HG02870 (cell line): ENCODE results near the gene ANGPTL3.
"Not testable (repeated sequence)": the region's sequence is repeated elsewhere in the genome, so short reads cannot be mapped to it uniquely, and the experiment has no call there.

Experiments
- ATAC-seq: cut with Tn5 transposase; IDR thresholded peaks from one replicate; pipeline ENCODE4 v1.9.1; 2021; ENCODE audit warnings: mild to moderate bottlenecking, moderate library complexity; ENCODE audit not compliant: unreplicated experiment

ANGPTL3 gene, protein sequence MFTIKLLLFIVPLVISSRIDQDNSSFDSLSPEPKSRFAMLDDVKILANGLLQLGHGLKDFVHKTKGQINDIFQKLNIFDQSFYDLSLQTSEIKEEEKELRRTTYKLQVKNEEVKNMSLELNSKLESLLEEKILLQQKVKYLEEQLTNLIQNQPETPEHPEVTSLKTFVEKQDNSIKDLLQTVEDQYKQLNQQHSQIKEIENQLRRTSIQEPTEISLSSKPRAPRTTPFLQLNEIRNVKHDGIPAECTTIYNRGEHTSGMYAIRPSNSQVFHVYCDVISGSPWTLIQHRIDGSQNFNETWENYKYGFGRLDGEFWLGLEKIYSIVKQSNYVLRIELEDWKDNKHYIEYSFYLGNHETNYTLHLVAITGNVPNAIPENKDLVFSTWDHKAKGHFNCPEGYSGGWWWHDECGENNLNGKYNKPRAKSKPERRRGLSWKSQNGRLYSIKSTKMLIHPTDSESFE

GRCh38 chr1:62597281-62597680 is at the start of gene ANGPTL3:
Gene ANGPTL3, plus strand, starts transcription at chr1:62597520. Its CDS starts 47 bp downstream, at chr1:62597567.
- no peak for ATAC-seq

GRCh38 chr1:62561306-62561705 is 36.0 kb upstream of the ANGPTL3 start:
- ATAC-seq = no peak

GRCh38 chr1:62567182-62567581 is 30.1 kb upstream of the ANGPTL3 start:
- not testable (repeated sequence) for ATAC-seq

- not testable (repeated sequence) for ATAC-seq
Observed at GRCh38 chr1:62567926-62568325, 29.4 kb upstream of the ANGPTL3 start.

DNA sequence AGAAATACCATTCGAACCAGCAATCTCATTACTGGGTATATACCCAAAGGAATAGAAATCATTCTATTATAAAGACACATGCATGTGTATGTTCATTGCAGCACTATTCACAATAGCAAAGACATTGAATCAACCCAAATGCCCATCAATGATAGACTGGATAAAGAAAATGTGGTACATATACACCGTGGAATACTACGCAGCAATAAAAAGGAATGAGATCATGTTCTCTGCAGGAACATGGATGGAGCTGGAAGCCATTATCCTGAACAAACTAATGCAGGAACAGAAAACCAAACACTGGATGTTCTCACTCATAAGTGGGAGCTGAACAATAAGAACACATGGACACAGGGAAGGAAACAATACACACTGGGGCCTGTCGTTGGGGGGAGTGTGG is 25.8 kb upstream of the ANGPTL3 start:
- ATAC-seq = not testable (repeated sequence)

DNA sequence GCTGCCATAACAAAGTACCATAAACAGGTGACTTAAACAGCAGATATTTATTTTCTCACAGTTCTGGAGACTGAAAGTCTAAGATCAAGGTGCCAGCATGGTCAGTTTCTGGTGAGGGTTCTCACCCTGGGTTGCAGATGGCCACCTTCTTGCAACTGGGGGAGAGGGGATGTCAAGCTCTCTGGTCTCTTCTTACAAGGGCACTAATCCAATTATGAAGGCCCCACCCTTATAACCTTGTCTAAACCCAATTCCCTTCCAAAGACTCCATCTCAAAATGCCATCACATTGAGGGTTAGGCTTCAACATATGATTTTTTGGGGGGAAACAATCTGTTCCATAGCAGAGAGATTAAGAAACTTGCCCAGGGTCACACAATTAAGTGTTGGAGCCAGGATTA is 24.8 kb upstream of the ANGPTL3 start:
- ATAC-seq = no peak

GRCh38 chr1:62573675-62574074 is 23.6 kb upstream of the ANGPTL3 start:
- no peak for ATAC-seq

DNA sequence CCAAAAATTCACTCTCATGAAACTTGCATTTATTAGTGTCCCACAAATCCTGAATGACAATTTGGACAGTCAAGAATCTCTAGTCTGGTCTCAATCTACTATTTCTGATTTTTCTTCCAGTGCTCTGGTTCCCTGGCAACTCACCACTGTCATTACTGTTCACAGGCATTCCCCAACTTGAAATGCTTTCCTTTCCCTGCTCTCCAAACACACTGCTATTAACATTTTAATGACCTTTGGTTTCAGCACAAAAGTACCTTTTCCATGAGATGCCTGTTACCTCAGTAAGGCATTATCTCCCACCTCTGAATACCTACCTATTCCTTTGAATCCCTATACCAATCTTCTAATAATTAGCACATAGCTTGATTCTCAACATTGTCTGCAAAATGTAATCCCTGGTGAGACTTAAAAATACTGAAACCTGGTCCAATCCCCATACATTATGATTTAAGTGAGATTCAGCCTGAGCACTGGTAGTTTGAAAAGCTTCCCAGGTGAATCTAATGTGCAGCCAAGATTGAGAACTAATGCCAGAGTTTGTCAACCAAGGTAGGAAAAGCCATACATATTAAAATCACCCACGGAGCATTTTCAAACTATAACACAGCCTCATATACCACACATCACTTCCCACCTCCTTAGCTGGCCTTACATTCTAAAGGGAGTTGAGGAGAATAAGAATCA is 11.7 kb upstream of the ANGPTL3 start:
- no peak for ATAC-seq

DNA sequence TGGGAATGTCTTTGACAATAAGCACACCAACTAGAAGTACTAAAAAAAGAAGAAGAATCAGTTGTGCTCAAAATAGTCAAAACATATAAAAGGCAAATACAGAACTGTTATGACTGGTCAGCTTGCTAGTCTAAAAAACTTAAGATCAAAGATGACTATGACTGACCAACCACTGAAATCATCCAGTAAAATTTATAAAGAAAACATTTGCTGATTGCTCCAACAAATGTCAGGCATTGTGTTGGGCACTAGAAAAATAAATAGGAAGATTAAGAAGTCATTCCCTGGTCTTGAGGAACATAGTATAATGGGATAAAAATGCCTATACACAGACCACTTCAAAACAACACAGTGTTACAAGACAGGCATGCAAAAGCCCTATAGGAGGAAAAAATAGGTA is 9.3 kb upstream of the ANGPTL3 start:
- ATAC-seq = no peak

GRCh38 chr1:62589321-62589720 is 8.0 kb upstream of the ANGPTL3 start:
- ATAC-seq = no peak

- ATAC-seq = no peak
Observed at GRCh38 chr1:62590255-62590969, 6.9 kb upstream of the ANGPTL3 start.

DNA sequence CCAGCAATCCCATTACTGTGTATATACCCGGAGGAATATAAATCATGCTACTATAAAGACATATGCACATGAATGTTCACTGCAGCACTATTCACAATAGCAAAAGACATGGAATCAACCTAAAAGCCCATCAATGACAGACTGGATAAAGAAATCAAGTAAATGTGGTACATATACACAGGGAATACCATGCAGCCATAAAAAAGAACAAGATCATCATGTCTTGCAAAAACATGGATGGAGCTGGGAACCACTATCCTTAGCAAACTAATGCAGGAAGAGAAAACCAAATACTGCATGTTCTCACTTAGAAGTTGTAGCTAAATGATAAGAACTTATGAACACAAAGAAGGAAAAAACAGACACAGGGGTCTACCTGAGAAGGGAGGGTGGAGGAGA is 6.4 kb upstream of the ANGPTL3 start:
- ATAC-seq = no peak

DNA sequence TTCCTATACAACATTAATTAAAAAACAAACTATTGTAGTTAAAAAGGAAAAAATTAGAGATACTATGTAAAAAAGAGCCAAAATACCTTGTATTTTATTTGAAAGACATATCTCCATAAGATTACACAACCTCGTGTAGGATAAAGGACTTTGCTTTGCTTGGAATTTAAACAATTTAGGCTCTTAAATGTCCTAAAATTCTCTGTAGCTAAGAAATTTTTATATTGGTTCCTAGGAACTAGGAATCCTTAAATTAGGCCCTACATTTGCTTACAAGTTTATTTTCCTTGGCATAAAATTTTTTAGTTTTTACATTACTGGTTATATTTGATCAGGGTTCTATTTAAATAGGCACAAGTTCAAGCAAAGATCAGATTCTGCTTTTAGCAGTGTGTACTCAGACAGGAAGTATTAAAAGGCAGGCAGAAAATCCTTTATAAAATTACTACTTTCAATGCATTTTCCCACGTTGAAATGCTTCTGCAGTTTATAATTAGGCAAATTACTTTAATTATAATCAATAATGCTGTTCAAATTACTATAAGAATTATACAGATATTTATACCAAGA is 3.4 kb upstream of the ANGPTL3 start:
- ATAC-seq = no peak

DNA sequence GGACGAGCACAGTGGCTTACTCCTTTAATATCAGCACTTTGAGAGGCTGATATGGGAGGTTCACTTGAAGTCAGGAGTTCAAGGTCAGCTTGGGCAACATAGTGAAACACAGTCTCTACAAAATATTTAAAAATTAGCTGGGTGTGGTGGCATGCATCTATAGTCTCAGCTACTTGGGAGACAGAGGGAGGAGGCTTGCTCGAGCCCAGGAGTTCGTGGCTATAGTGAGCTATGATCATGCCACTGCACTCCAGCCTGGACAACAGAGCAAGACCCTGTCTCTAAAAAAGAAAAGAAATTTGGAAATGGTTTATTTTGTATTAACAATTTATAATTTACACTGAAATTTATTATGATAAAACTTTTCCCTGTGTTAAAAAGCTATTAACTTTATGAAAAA is 1.7 kb upstream of the ANGPTL3 start:
- ATAC-seq = no peak

DNA sequence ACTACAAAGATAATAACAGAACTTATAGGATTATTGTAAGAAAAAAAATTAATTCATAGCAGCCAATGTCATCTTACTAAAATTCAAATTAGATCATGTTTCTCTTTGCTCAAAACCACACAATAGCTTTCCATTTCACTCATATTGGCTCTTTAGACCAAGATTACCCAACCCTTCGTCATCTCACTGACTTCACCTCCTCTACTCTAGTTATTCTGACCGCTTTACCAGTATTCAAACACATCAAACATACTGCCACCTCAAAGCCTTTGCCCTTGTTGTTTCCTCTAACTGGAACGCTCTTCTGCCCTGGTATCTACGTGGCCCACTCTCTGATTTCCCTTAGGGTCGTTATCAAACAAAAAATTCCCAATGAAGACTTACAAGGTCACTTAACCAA is 1.7 kb downstream of the ANGPTL3 start:
- no peak for ATAC-seq

- no peak for ATAC-seq
Observed at GRCh38 chr1:62601457-62601856, 4.1 kb downstream of the ANGPTL3 start.

GRCh38 chr1:62608905-62609304 is 11.6 kb downstream of the ANGPTL3 start:
- no peak for ATAC-seq

DNA sequence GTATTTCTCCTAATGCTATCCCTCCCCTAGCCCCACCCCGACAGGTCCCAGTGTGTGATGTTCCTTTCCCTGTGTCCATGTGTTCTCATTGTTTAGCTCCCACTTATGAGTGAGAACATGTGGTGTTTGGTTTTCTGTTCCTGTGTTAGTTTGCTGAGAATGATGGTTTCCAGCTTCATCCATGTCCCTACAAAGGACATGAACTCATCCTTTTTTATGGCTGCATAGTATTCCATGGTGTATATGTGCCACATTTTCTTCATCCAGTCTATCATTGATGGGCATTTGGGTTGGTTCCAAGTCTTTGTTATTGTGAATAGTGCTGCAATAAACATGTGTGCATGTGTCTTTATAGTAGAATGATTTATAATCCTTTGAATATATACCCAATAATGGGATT is 13.3 kb downstream of the ANGPTL3 start:
- not testable (repeated sequence) for ATAC-seq

DNA sequence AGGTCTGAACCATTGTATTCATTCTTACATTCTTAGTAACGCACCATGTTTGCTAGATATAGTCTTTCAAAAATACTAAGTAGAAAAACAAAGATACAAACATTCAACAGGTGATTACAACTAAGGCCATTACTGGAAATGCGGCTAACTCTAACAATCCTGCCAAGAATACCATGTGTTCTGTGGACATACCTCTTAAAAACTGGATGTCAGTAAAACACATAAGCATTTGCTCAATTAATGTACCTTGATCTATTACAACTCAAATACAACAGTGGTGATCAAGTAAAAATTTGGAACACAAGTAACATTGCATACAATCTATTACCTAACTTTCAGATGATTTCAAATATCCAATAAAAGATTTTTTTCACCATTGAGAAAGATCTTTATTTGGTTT is 15.4 kb downstream of the ANGPTL3 start:
- ATAC-seq = no peak

DNA sequence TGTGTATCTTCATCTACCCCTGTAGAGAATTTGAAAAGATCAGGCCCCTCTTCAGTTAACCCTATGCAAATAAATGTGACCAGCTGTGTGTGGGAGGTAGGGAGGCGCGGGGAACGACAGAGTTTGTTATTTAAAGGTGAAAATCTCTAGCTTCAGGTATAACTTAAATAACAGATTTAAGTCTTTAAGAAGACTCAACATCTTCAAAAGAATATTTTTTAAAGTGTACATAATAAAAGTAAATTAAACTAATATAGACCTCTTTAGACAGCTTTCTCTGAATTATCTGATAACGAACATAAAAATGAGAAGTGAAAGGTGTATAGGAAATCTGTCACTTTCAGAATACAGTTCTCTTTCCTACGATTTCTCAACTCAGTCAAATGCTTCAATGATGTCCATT is 16.0 kb downstream of the ANGPTL3 start:
- peak; percentile 95 for ATAC-seq

DNA sequence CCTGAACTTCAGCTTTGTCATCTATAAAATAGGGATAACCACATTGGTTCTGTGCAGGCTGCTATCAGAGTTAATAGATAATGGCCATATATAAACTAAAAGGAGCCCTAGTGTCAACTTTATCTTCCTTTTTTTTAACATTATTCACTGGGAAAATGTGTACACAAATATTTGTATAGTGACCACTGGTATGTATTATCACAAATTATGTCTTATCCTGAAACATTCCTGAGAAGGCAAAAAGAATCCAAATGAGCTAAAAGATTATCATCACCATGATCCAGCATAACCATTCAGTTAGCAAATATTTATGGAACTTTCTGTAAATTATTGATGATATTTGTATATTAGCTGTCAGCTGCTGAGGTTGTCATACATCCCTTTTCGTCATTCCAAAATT is 16.6 kb downstream of the ANGPTL3 start:
- ATAC-seq = no peak
